GM12892 (cell line): ENCODE results near the gene THAP4.

Source experiments
- DNase-seq: peaks from one replicate; pipeline ENCODE4 v3.0.0; 2011; ENCODE audit not compliant: insufficient read length
- FAIRE-seq: peaks from 2 replicates; lab custom pipeline; 2011; peaks lifted over from hg19 to GRCh38; lab: Jason Lieb, UNC
- POLR2A ChIP-seq: IDR thresholded peaks from 2 replicates; pipeline ENCODE4 v1.6.1; 2011; ENCODE audit warnings: low read depth, low read length, control low read depth
- POLR2AphosphoS5 ChIP-seq: IDR thresholded peaks from 2 replicates; pipeline ENCODE4 v1.6.1; 2011; ENCODE audit warnings: low read depth, low read length, control low read depth
- TAF1 ChIP-seq: IDR thresholded peaks from 2 replicates; pipeline ENCODE4 v1.6.1; 2011; ENCODE audit warnings: low read depth, mild to moderate bottlenecking, control low read depth, low read length, borderline replicate concordance

THAP4 gene

DNA sequence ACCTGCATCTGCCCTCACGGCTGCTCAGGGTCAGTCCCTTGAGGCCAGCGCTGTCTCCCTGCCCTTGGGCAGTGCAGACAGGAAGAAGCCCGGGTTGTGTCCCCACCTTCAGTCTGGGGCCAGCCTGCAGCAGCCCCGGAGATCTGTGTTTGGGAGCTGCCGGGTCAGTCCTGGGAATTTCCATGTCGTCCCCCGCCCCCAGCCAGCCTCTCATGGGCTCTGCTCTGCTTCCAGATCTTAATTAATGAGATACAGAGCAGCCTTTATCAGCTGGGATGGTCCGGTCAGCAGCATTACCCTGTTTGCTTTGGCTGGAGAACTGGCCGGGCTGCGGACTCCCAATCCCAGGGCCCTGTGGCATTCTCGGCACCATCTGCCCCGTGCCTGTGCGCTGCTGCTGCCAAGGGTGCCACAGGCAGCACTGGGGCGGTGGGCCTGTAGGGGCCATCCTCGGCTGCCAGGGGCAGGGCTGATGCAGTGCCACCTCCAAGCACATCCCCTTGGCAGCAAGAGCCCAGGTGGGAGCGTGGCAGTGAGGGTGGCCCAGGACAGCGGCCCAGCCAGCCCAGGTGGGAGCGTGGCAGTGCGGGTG, 76.0 kb downstream of the THAP4 start:
- DNase-seq = peak; percentile 22
- TF ChIP-seq POLR2A = no peak
- no peak for TF ChIP-seq TAF1
- no peak for TF ChIP-seq POLR2AphosphoS5
- no peak for FAIRE-seq

DNA sequence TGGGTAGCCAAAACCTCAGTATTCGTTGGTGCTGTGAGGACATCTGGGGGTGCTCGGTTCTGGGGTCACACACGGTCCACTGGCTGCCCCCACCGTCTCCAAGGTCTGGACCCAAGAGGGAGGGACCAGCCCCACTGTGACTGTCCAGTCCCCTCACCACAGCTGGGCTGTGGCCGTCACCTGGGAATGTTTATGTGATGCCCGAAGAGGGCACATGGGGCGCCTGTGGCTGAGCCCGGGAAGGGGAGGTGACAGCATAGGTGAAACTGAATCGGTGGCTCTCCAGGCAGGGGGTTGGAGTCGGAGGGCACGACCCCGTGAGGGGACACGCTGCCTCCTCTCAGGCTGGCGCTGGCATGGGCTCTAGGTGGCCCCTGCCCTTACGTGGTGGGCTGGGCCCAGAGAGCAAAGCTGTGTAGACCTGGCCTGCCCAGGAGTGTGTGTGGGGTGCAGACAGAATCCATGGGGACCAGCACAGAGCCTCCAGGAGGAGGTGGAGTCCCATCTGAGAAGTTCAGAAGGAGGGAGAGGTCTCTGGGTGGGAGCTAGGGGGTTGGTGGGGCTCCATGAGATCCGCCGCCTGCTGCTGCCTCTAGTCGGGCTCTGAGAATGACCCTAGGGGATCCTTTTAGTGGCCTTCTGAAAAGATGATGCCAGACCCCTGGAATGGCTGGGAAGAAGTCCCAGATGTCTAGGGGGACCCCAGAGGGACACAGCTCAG, 76.6 kb downstream of the THAP4 start:
- FAIRE-seq (no peak), DNase-seq (no peak)
- TF ChIP-seq POLR2AphosphoS5 (no peak), POLR2A (no peak), TAF1 (no peak)

DNA sequence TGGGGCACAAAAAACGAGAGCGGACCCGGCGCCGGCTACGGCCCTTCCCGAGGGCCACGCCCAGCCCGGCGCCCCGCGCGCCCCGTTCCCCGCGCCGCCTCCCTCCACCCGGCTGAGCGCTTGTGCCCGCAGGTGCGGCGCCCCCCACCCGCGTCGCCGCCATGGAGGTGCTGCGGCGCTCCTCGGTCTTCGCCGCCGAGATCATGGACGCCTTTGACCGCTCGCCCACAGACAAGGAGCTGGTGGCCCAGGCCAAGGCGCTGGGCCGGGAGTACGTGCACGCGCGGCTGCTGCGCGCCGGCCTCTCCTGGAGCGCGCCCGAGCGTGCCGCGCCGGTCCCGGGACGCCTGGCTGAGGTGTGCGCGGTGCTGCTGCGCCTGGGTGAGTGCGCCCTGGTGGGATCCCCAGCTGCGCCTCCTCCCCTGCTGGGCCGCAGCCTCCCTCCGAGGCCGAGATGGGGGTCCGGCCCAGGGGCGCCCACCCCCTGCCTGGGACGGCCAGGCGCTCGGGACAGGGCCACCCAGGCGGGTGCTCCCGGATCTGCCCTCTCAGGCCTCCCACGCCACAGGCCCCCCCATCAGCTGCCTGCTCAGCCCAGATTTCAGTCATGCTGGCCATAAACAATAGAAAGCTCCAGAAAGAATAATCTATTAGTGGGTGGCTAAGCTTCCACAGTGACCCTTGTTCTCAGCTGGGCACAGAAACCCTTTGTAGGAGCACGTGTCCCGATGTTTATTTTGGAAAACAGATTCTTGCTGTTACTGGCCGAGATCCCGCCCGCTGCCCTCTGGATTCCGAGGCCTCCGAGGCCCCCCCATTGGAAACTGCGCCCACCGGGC, 77.4 kb downstream of the THAP4 start:
- no peak for TF ChIP-seq POLR2A
- no peak for TF ChIP-seq TAF1
- no peak for TF ChIP-seq POLR2AphosphoS5
- DNase-seq = peak; percentile 42
- no peak for FAIRE-seq

DNA sequence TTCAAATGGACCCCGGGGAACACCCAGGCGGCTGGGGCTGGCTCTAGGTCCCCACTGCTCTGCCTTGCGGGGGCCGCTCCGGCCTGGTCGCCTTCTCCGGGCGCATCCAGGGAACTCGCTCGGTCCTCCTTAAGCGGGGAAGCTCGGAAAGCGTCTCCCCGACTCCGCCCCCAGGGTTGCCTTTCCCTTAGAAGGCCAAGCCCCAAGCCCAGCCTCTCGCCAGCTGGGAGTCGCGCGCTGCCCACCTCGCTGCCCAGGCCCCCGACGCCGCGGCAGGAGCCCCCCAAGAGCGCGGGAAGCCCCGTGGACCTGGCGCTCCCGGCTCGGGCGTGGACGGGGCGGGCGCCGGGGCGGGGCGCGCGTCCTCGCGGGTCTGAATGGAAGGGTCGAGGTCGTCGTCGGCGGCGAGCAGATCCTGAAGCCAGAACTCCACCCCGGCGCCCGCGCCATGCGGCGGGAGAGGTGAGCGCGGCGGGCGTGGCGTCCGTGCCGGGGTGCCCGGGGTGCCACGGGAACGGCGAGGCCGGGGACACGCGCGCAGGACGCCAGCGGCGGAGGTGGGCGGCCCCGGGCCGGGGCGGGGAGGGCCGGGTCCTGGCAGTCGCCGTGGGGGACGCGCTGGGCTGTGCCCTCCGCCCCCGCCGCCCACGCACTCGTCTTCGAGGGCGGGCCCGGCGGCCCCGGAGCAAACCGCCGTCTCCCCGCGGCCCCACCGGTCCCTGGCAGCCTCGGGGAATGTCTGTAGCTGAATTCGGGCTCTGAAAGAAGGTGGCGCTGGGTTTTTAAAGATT, 78.2 kb downstream of the THAP4 start, which contains the start of gene BOK:
Gene BOK, plus strand, starts transcription at position 214 of the 791 bp plus-strand sequence. CDS start 739 bp downstream, outside the sequence.
- peak; percentile 30 for DNase-seq
- no peak for FAIRE-seq
- no peak for TF ChIP-seq POLR2A

DNA sequence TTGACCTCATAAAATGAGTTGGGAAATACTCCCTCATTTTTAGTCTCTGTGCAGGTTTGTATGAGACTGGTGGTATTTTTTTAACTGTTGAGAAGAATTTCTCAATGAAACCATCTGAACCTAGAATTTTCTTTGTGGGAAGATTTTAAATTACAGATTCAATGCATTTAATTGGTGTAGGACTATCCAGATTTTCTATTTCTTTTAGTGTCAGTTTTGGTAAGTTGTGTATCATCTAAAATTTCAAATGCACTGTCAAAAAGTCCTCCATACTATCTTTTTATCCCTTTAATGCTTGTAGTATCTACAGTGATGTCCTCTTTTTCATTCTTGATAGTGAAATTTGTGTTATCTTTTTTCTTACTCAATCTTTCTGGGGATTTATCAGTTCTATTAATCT, 80.2 kb downstream of the THAP4 start:
- TF ChIP-seq TAF1 = no peak
- TF ChIP-seq POLR2A = no peak
- TF ChIP-seq POLR2AphosphoS5 = no peak
- no peak for FAIRE-seq
- DNase-seq = no peak

DNA sequence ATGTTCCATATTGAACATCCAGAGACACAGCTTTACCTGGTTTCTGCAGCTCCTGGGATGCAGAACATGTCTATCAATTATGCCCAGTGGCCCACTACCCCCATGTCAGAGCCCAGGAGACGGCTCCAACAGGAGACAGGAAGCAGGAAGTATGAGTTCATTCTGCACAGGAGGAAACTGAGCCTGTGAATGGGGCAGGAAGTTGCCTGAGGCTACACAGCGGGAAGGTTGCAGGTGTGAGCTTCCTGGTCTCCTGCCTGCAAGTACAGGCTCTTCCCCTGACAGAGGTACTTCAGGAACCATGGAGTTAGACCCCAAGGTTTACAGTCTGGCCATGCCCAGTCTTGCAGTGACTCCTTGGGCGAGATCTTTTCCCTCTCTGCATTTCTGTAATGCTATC, 81.2 kb downstream of the THAP4 start:
- TF ChIP-seq POLR2A (no peak), TAF1 (no peak), POLR2AphosphoS5 (no peak)
- no peak for FAIRE-seq
- no peak for DNase-seq

DNA sequence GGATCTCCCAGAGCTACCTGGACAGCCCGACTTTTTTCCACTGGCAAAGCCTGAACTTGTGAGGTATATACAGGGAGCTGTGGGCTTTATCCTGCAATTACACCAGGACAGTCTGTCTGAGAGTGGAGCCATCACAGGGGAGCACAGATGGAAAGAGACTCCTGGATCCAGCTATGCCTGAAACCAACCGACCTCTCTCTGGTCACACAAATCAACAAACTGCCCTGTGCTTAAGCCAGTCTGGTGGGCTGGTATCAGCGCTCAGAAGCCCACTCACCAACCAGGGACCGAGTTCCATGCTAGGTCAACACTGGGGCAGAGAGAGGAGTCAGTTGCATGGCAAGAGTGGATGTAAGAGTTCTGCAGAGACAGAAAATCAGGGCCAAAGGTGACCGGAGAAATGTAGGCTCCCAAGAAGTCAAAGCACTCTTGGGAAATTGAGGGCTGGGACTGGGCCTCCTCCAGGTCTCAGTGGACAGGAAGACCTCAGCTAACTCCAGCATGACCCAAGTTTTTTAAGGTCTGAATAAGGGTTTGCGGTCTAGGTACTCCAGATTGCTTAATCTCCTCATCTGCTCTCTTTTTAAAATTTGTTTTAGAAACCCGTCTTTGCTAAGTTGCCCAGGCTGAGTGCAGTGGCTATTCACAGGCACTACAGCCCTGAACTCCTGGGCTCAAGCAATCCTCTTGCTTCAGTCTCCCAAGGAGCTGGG, 82.2 kb downstream of the THAP4 start:
- FAIRE-seq = no peak
- TF ChIP-seq POLR2AphosphoS5 (no peak), TAF1 (no peak), POLR2A (no peak)
- no peak for DNase-seq

DNA sequence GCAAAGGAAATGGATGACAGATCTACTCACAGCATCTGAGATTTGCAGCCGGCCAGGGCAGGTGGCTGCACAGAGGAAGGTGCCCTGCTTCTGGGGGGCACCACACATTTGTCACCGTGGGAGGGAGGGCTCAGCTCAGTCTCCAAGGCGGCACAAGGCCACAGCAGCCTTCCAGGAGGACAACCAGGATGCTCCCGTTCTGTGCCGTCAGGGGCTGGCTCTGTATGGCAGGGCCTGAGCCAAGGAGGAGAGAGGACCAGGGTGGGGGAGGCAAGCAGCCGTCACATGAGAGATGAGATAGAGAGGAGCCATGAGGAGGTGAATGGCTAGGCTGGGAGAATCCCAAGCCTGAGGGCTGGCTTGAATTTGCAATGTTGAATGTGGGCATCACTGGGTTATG, 83.0 kb downstream of the THAP4 start:
- TF ChIP-seq TAF1 = no peak
- TF ChIP-seq POLR2AphosphoS5 = no peak
- TF ChIP-seq POLR2A = no peak
- FAIRE-seq (no peak), DNase-seq (peak; percentile 15)

DNA sequence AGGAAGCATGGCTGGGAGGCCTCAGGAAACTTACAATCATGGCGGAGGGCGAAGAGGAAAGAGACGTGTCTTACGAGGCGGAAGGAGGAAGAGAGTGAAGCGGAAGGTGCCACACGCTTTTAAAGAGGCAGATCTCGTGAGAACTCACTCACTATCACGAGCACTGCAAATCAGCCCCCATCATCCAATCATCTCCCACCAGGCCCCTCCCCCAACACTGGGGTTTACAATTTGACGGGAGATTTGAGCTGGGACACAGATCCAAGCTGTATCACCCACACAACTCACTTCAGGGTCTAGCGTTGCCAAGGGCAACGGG, 83.5 kb downstream of the THAP4 start:
- TF ChIP-seq TAF1 = no peak
- TF ChIP-seq POLR2AphosphoS5 = no peak
- no peak for TF ChIP-seq POLR2A
- DNase-seq (no peak), FAIRE-seq (no peak)

DNA sequence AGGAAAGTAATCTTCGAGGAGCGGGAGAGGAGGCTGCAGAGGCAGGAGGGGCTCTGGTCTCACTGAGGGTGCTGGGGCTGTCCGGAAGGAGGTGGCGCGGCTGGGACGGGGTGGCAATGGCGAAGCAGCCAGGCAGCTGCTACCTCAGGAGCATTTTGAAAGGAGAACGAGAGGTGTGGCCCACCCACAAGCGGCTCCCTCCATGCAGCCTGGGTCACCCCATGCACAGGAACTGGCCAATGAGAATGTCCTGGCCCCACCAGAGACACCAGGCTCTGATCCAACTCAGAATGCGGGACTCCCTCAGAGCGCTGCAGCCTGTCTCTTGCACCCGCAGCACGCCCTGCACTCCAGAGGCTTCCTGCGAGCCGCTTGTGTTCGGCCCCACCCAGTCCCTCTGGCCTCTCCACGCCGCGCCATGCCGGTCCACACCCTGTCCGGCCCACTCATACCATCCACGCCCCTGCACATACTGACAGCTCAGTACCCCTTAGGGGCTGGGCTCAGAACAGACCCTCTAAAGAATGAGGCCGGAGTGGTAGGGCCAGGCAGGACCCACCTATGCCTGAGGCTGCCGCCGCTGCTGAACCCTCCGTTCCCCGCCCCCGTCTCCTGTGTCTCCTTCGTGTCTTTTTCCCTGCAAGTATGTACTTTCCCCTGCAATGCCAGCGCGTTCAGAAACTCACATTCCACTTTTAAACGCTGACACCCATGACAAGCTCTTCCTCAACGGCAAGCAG, 84.8 kb downstream of the THAP4 start:
- FAIRE-seq (no peak), DNase-seq (no peak)
- TF ChIP-seq POLR2A (no peak), POLR2AphosphoS5 (no peak), TAF1 (no peak)

DNA sequence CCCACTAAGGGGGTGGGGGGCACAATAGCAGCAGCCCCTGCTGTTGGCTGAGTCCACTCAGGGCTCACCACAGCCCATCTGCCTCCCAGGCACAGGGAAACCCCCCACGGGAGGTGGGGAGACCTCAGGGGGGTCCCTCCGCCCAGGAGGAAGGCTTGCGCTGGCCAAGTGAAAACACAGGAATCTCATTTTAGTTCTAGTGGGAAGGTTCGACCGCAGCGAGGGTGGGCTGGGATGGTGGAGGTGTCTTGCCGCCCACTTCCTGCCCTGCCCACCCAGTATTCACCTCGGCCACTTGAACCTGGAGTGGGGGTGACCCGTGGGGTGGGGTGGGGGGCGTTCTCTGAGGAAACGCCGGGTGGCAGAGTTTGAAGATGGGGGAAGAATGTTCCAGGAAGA, 85.4 kb downstream of the THAP4 start:
- TF ChIP-seq POLR2AphosphoS5 (no peak), TAF1 (no peak)
- DNase-seq = peak; percentile 12
- FAIRE-seq = no peak
